ENCODE measurements around the gene ST7L.

- no peak for TF ChIP-seq CTCF (IDR thresholded peaks at IDR 0.05)
- TF ChIP-seq POLR2A (IDR thresholded peaks at IDR 0.05): no peak
Observed at GRCh38 chr1:112537456-112537855, 81.5 kb downstream of the ST7L start.
